NCI-H128 (cell line): ENCODE data around the gene AXIN2.

Source experiments
- DNase-seq: peaks from one replicate; lab custom pipeline; 2025; ENCODE audit not compliant: unreplicated experiment; lab: John Stamatoyannopoulos, UW

AXIN2 gene, protein sequence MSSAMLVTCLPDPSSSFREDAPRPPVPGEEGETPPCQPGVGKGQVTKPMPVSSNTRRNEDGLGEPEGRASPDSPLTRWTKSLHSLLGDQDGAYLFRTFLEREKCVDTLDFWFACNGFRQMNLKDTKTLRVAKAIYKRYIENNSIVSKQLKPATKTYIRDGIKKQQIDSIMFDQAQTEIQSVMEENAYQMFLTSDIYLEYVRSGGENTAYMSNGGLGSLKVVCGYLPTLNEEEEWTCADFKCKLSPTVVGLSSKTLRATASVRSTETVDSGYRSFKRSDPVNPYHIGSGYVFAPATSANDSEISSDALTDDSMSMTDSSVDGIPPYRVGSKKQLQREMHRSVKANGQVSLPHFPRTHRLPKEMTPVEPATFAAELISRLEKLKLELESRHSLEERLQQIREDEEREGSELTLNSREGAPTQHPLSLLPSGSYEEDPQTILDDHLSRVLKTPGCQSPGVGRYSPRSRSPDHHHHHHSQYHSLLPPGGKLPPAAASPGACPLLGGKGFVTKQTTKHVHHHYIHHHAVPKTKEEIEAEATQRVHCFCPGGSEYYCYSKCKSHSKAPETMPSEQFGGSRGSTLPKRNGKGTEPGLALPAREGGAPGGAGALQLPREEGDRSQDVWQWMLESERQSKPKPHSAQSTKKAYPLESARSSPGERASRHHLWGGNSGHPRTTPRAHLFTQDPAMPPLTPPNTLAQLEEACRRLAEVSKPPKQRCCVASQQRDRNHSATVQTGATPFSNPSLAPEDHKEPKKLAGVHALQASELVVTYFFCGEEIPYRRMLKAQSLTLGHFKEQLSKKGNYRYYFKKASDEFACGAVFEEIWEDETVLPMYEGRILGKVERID

GRCh38 chr17:65561452-65562205, at the start of gene AXIN2:
AXIN2 (minus strand) TSS chr17:65561648; CDS start chr17:65558620, 3,028 bp downstream.
- peak; percentile 57 for DNase-seq

- DNase-seq = no peak
Observed at GRCh38 chr17:65609749-65610148, 48.3 kb upstream of the AXIN2 start.

DNA sequence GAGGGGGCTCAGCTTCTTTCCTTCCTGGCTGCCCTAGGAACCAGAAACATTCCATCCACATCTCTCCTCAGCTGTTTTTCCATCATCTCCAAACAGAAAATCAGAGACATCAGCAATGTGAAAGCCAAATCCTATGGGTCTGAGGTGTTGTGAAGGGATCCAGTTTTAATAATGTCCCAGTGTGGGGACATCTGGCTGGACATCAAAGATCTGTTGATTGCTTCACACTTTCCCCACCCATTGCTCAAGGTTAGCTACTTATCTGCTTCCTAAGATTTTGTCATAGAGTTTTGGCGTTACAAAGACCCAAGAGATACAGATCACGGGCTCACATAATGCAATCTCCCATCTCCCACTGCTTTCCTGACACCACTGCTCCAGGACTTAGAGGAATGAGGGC, 47.8 kb upstream of the AXIN2 start:
- DNase-seq = no peak

DNA sequence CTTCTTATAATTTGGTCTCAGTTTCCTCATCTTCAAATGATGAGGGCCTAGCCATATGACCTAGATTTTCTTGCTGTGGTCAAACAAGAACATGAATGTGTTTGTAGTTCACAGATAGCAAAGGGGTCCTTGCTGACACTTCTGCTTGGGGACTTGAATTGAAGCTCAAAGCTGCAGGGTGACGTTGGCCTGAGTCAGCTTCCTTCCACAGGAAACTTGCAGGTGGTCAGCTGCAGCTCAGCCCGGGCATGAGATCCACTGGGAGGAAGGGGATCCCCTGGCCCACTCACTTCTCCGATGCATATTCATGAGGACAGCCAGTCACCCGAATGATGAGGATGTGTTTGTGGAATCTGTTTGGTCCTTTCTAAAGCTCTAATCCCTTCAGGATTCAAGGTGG, 42.6 kb upstream of the AXIN2 start:
- no peak for DNase-seq

DNA sequence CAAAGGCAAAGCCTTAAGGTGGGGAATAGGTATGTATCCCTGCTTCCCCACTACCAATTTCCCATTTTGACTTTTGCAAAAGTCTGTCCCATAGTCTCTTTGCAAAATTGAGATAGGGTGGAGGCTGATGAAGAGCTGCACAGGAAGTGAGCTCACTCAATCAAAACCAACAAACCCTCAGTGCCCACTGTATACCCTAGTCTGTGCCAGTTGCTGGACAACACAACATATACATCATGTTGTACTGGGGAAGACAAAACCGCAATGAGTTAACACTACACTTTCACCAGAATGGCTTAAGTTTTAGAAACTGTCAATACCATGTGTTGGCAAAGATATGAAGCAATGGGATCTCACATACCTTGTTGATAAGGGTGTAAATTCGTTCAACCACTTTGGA, 40.4 kb upstream of the AXIN2 start:
- DNase-seq = no peak

GRCh38 chr17:65601145-65601544, 39.7 kb upstream of the AXIN2 start:
- no peak for DNase-seq

- no peak for DNase-seq
Observed at GRCh38 chr17:65600518-65600917, 39.1 kb upstream of the AXIN2 start.

GRCh38 chr17:65599650-65600049, 38.2 kb upstream of the AXIN2 start:
- DNase-seq = no peak

DNA sequence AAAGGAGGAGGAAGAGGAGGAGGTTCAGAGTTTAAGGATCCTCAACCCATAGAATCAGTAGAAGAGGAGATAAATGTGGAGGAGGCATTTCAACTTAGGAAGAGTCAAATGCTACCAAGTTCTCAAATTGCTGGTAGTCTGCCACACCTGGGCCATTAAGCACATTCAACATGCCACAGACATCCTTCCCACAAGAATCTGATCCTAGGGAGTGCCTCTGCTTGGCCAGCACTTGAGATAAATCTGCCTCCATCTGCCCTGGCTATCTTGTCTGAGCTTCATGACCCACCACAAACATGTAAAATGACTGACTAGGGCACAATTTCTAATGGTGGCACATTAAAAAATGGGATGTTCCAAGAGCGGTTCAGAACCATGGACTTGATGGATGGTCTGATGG, 37.3 kb upstream of the AXIN2 start:
- DNase-seq = no peak

DNA sequence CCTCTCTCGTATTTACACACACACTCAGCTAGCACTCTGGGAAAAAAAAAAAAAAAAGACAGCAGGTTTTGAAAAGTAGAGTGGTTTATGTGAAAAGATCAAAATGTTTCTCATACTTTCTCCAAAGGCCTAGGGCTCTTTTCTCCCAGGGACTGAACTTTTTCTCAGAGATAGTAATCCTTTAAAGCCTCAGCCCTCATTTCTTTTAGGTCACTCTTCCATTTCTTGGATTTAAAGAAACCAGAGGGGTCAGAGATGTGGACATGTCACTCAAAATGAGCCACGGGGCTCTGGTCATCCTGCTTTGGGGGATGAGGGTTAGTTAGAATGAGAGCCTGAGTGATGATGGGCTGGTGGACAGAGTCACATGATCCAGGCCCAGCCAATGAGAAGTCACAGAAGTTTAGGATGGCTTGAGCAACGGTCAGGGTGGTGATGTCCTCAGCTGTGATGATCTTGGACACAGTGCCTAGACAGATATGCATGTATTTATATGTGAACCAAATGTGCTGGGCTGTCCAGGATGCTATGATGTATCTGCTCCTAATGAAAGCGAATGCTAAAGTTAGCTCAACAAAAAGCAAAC, 33.7 kb upstream of the AXIN2 start:
- DNase-seq = no peak

DNA sequence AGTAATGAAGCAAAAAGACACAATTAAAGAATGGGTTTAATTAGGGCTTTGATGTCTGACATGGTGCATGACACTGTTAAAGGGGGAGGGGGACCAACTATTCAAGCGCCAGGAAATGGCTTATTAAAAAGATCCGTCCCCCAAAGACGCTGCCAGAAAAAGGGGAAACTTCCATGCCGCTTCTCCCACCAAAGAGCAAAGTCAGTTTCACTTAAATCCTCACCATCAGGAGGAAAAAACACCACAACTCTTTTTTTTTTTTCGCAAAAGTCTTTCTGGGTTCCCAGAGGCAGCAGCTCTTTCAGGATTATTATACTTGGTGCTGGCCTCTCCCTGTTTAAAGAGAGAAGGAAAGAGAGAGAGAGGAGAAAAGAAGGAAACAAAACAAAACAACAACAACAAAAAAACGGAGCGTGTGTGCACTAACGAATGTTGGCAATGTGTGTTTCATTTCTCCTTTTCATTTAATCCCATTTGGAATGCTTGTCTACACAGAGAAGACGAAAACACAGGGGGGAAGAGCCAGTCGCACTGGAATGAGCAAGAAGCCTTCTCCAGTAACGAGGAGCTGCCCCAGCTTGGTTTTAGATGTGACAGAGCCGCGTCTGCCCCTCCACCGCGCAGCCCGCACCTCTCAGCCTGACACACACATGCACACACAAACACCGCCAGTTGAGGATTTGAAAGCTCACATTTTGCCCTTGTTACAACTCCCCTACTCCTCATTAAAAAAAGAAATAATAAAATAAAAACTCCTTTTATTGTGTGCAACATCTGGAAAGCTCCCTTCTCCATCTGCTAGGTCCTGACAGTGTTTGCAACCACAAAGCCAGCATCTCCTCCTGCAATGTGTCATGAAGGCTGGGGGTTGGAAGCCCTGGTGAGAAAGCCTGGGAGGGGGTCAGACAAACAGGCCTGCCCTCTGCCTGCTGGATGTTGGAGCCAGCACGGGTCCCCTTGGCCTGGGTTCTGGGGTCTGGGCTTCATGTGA, 32.7 kb upstream of the AXIN2 start:
- no peak for DNase-seq

- no peak for DNase-seq
Observed at GRCh38 chr17:65593092-65593854, 31.8 kb upstream of the AXIN2 start.

DNA sequence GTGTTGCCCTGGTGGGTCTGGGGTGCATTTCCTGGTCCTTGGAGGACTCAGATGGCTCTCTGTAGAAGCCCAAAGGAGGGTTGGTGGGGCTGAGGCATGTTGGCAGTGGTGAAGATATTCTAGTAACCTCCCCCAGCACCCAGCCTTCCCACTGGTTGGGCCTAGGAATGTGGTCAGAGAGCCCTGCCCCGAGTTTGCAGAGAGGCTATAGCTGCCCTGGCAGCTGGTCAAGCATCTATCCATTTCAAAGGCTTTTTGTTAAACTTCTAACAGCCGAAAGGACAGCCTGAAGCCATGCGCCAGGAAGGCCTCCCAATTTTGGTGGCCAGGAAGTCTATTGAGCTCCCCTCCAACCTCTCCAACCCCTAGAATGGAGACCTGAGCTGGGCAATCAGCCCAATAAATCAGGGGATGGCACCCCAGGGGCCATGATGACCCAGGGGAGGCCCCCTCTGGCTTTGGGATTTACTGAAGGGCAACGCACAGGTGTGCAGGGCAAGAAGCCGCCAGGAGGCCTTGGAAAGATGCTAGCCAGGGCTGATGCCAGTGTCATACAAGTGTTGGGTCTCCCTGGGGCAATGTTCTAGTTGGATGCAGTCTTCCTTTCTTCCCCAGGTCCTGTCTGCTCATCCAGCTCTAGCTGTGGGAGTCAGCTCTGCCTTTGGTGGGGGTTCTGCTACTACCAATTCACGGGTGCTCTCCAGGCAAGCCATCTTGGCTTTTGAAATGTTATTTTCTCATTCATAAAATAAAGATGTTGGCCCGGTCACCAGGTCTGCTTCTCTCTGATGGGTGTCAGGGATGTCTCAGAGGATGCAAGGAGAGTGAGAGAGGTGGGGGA, 30.9 kb upstream of the AXIN2 start:
- no peak for DNase-seq

- DNase-seq = no peak
Observed at GRCh38 chr17:65589321-65589720, 27.9 kb upstream of the AXIN2 start.

- DNase-seq = no peak
Observed at GRCh38 chr17:65588181-65588808, 26.8 kb upstream of the AXIN2 start.

GRCh38 chr17:65587534-65588180, 26.2 kb upstream of the AXIN2 start:
- DNase-seq = no peak

GRCh38 chr17:65586899-65587298, 25.5 kb upstream of the AXIN2 start:
- DNase-seq = no peak
